Kidney (tissue), 14 donors: ENCODE results near the gene SYNGR2. TPM values are rescaled to one million over a fixed set of nuclear protein-coding genes. Genes with fewer than 3 reads are reported as not detected.

Source experiments
- DNase-seq, 5 donors: peaks; one replicate each; pipeline ENCODE4 v3.0.0-alpha.2; 2013 to 2020
- FAIRE-seq: peaks from 2 replicates; lab custom pipeline; 2012; peaks lifted over from hg19 to GRCh38; lab: Jason Lieb, UNC
- H3K27ac ChIP-seq, 2 donors: one replicate each; pipeline ENCODE4 v1.7.0; 2013; ENCODE audit warnings: low read depth in 2 of 2, low read length in 2 of 2, inconsistent platforms in 1 of 2
- H3K27me3 ChIP-seq: one replicate; pipeline ENCODE4 v1.7.1; 2013; ENCODE audit warnings: low read length, inconsistent platforms; ENCODE audit not compliant: control insufficient read depth, insufficient read depth
- H3K36me3 ChIP-seq, 3 donors: one replicate each; pipeline versions ENCODE4 v1.7.0 to v1.7.1; 2013; ENCODE audit warnings: low read length in 3 of 3, control low read depth in 1 of 3, inconsistent platforms in 1 of 3; ENCODE audit not compliant: insufficient read depth in 3 of 3, control insufficient read depth in 2 of 3
- H3K4me1 ChIP-seq, 3 donors: one replicate each; pipeline versions ENCODE4 v1.7.0 to v1.7.1; 2013; ENCODE audit warnings: low read length in 3 of 3, inconsistent platforms in 1 of 3, low read depth in 1 of 3; ENCODE audit not compliant: control insufficient read depth in 2 of 3, insufficient read depth in 2 of 3
- H3K4me3 ChIP-seq, 3 donors: one replicate each; pipeline versions ENCODE4 v1.7.0 to v1.8.1; 2013; ENCODE audit warnings: low read length in 3 of 3, control low read depth in 1 of 3, inconsistent platforms in 1 of 3
- H3K9ac ChIP-seq, 3 donors: one replicate each; pipeline versions ENCODE4 v1.7.0 to v1.7.1; 2013; ENCODE audit warnings: low read length in 3 of 3, control low read depth in 1 of 3, inconsistent platforms in 1 of 3
- H3K9me3 ChIP-seq, 3 donors: one replicate each; pipeline versions ENCODE4 v1.7.0 to v1.7.1; 2013; ENCODE audit warnings: low read length in 3 of 3, control low read depth in 1 of 3, inconsistent platforms in 1 of 3; ENCODE audit not compliant: control insufficient read depth in 2 of 3, insufficient read depth in 1 of 3
- CTCF ChIP-seq: IDR thresholded peaks from 3 replicates; pipeline ENCODE4 v1.5.1; 2012; ENCODE audit warnings: mild to moderate bottlenecking, moderate library complexity, borderline replicate concordance; ENCODE audit not compliant: insufficient read depth; ENCODE audit errors: extremely low read depth
- intact Hi-C: fragments of 100-400 bp; cut with DNase I; formaldehyde crosslinking; loops from one replicate; pipeline ENCODE4 v1.11.1; 2022
- polyA plus RNA-seq: library from polyadenylated mRNA; stranded (reverse); fragments of 350-450 nt; fragmentation: Illumina TruSeq; extraction: RNeasy Lipid Tissue Mini Kit (QIAGEN cat#74804); gene quantifications from one replicate; pipeline ENCODE4 v1.2.3, GENCODE V29; 2014; ENCODE audit warnings: low read depth, low replicate concordance; ENCODE audit not compliant: insufficient read depth
- total RNA-seq: library from RNA; stranded (reverse); fragmentation: NEBNext Ultra II Directional; extraction: Animal tissue kit (Norgen Biotek cat#: 25700); gene quantifications from one replicate; pipeline ENCODE4 v1.2.1, GENCODE V29; 2021
- donor health status: control.
- donor health status: control.
- donor health status: control.
- donor health status: control.
- donor health status: control.
- donor health status: DM: yes; HTN: yes; CAD: no.
- donor health status: Normal renal cell carcinoma (clear cell type).

The SYNGR2 gene
- total and polyA plus RNA-seq, 2 donors from 2014 or later: 149 to 165 TPM

- no peak overlapping the region for H3K9ac ChIP-seq
- H3K36me3 ChIP-seq: no peaks in the 10 kb centered on the region
- no peaks in the 10 kb centered on the region for H3K9me3 ChIP-seq
- DNase-seq: no peak
- TF ChIP-seq CTCF: no peak
- H3K4me1 ChIP-seq: no peaks in the 10 kb centered on the region
- intact Hi-C loops: no loop called here
- no peak overlapping the region for H3K27ac ChIP-seq
- FAIRE-seq: no peak
- H3K27me3 ChIP-seq: no peaks in the 10 kb centered on the region
- no peak overlapping the region for H3K4me3 ChIP-seq
These were observed 8.7 kb upstream of the SYNGR2 start for GRCh38 chr17:78159575-78160158.

GRCh38 chr17:78163881-78164747 lies 4.3 kb upstream of the SYNGR2 start:
- TF ChIP-seq CTCF: no peak
- H3K9me3 ChIP-seq: no peaks in the 10 kb centered on the region
- H3K4me1 ChIP-seq: peaks cover 0 to 4% (median 0%) of the 10 kb centered on the region in 3 donors
- no peak overlapping the region for H3K27ac ChIP-seq
- no peak for DNase-seq
- no peaks in the 10 kb centered on the region for H3K27me3 ChIP-seq
- intact Hi-C loops: no loop called here
- no peaks in the 10 kb centered on the region for H3K36me3 ChIP-seq
- FAIRE-seq: no peak
- no peak overlapping the region for H3K9ac ChIP-seq
- no peak overlapping the region for H3K4me3 ChIP-seq

GRCh38 chr17:78164748-78165607 lies 3.4 kb upstream of the SYNGR2 start:
- no peak for TF ChIP-seq CTCF
- Histone ChIP-seq H3K27me3 (no peaks in the 10 kb centered on the region), H3K27ac (no peak overlapping the region), H3K9me3 (no peaks in the 10 kb centered on the region), H3K36me3 (no peaks in the 10 kb centered on the region), H3K9ac (no peak overlapping the region), H3K4me3 (no peak overlapping the region), H3K4me1 (peaks cover 0 to 8% (median 5%) of the 10 kb centered on the region in 3 donors)
- no peak for FAIRE-seq
- intact Hi-C loops: no loop called here
- DNase-seq: no peak
